SK-N-SH (cell line): ENCODE results near the gene GNG3. TPM values are rescaled to one million over a fixed set of nuclear protein-coding genes. Genes with fewer than 3 reads are reported as not detected.
A peak's percentile ranks its signal among the peaks of the same experiment; 100 is the strongest.

Experiments used
- CTCF ChIA-PET: fragments of 300-600, 350-600 bp; formaldehyde crosslinking; extraction: SDS; loops from one replicate; lab custom pipeline; 2021; lab: Yijun Ruan, JAX
- POLR2A ChIA-PET: fragments of 350-600 bp; sonication (Branson Sonifier 250); formaldehyde crosslinking; extraction: SDS; loops from one replicate; lab custom pipeline; 2020; ENCODE audit warnings: antibody characterized with exemption, inconsistent platforms; lab: Yijun Ruan, JAX
- DNase-seq: peaks from one replicate; pipeline ENCODE4 v3.0.0; 2012
- H2AFZ ChIP-seq: fragments of 200-600 bp; sonication (generic); 2 replicates; pipeline ENCODE4 v1.8.1; 2016; ENCODE audit warnings: antibody characterized with exemption, mild to moderate bottlenecking, low read depth
- H3F3A ChIP-seq: fragments of 200-600 bp; sonication (generic); replicated peaks from 2 replicates; pipeline ENCODE3; 2016; ENCODE audit warnings: antibody characterized with exemption, mild to moderate bottlenecking; ENCODE audit not compliant: insufficient read depth
- H3K27ac ChIP-seq, 2 experiments: fragments of 200-500 bp in 1 of 2; fragments of 200-600 bp in 1 of 2; sonication (Bioruptor generic) in 1 of 2; sonication (generic), shearing (Covaris generic) in 1 of 2; 2 replicates each; pipeline versions ENCODE4 v1.5.1 to v1.6.1; 2014 to 2016; ENCODE audit warnings: low read depth in 2 of 2, inconsistent platforms in 1 of 2, low read length in 1 of 2, mild to moderate bottlenecking in 1 of 2, mixed read lengths in 1 of 2
- H3K27me3 ChIP-seq: fragments of 200-600 bp; sonication (generic), shearing (Covaris generic); 2 replicates; pipeline ENCODE4 v1.6.1; 2016; ENCODE audit warnings: mixed run types; ENCODE audit not compliant: insufficient read depth
- H3K36me3 ChIP-seq, 2 experiments: fragments of 200-500 bp in 1 of 2; fragments of 200-600 bp in 1 of 2; sonication (Bioruptor generic) in 1 of 2; sonication (generic) in 1 of 2; replicated peaks in 1 of 2; 2 replicates each; pipeline versions ENCODE3 to v1.5.1; 2014 to 2016; ENCODE audit warnings: low read length in 1 of 2, mild to moderate bottlenecking in 1 of 2; ENCODE audit not compliant: insufficient read depth in 2 of 2, control insufficient read depth in 1 of 2
- H3K4me1 ChIP-seq, 2 experiments: fragments of 200-500 bp in 1 of 2; fragments of 200-600 bp in 1 of 2; sonication (Bioruptor generic) in 1 of 2; sonication (generic), shearing (Covaris generic) in 1 of 2; 2 replicates each; pipeline versions ENCODE4 v1.5.1 to v1.6.1; 2014 to 2016; ENCODE audit warnings: low read depth in 1 of 2, low read length in 1 of 2, mixed run types in 1 of 2; ENCODE audit not compliant: insufficient read depth in 2 of 2, control insufficient read depth in 1 of 2
- H3K4me2 ChIP-seq: fragments of 200-600 bp; sonication (generic), shearing (Covaris generic); 2 replicates; pipeline ENCODE4 v1.6.1; 2017; ENCODE audit warnings: mixed run types
- H3K4me3 ChIP-seq, 2 experiments: fragments of 200-500 bp in 1 of 2; fragments of 200-600 bp in 1 of 2; sonication (Bioruptor generic) in 1 of 2; sonication (generic), shearing (Covaris generic) in 1 of 2; 2 replicates each; pipeline versions ENCODE4 v1.5.1 to v1.8.1; 2014 to 2016; ENCODE audit warnings: low read depth in 2 of 2, inconsistent platforms in 1 of 2, low read length in 1 of 2, mild to moderate bottlenecking in 1 of 2, mixed read lengths in 1 of 2, moderate library complexity in 1 of 2
- H3K79me2 ChIP-seq: fragments of 200-600 bp; sonication (generic); 2 replicates; pipeline ENCODE4 v1.8.1; 2017; ENCODE audit warnings: mild to moderate bottlenecking; ENCODE audit not compliant: insufficient read depth
- H3K9ac ChIP-seq: fragments of 200-600 bp; sonication (generic); 2 replicates; pipeline ENCODE4 v1.6.1; 2017; ENCODE audit warnings: mixed run types
- H3K9me2 ChIP-seq: fragments of 200-600 bp; sonication (generic); 2 replicates; pipeline ENCODE4 v1.6.1; 2017; ENCODE audit warnings: mixed run types
- H3K9me3 ChIP-seq: fragments of 200-600 bp; sonication (generic); 2 replicates; pipeline ENCODE4 v1.6.1; 2017; ENCODE audit warnings: mixed run types, mild to moderate bottlenecking, moderate library complexity
- H4K20me1 ChIP-seq: fragments of 200-600 bp; sonication (generic); 2 replicates; pipeline ENCODE4 v1.6.1; 2017; ENCODE audit warnings: mild to moderate bottlenecking, mixed run types; ENCODE audit not compliant: insufficient read depth
- CHD2 ChIP-seq: fragments of 150-350 bp; IDR thresholded peaks from 2 replicates; pipeline ENCODE4 v1.6.1; 2018; ENCODE audit warnings: low read length; ENCODE audit not compliant: partially characterized antibody
- ELF1 ChIP-seq: IDR thresholded peaks from 2 replicates; pipeline ENCODE4 v1.4.0; 2012
- EP300 ChIP-seq, 2 experiments: IDR thresholded peaks; 2 replicates each; pipeline versions ENCODE4 v1.4.0 to v1.6.1; 2012; ENCODE audit warnings: borderline replicate concordance in 1 of 2, low read depth in 1 of 2, low read length in 1 of 2
- FOSL2 ChIP-seq: IDR thresholded peaks from 2 replicates; pipeline ENCODE4 v1.4.0; 2012; ENCODE audit warnings: low read depth, mild to moderate bottlenecking, moderate library complexity, borderline replicate concordance
- FOXM1 ChIP-seq: IDR thresholded peaks from 2 replicates; pipeline ENCODE4 v1.4.0; 2012; ENCODE audit warnings: low read depth, mild to moderate bottlenecking
- GABPA ChIP-seq: IDR thresholded peaks from 2 replicates; pipeline ENCODE4 v1.4.0; 2012; ENCODE audit warnings: low read depth, mild to moderate bottlenecking
- JUND ChIP-seq: IDR thresholded peaks from 2 replicates; pipeline ENCODE4 v1.4.0; 2012
- MAX ChIP-seq: IDR thresholded peaks from 2 replicates; pipeline ENCODE4 v1.4.0; 2012; ENCODE audit warnings: low read depth
- MEF2A ChIP-seq: IDR thresholded peaks from 2 replicates; pipeline ENCODE4 v1.4.0; 2012; ENCODE audit warnings: low read depth, borderline replicate concordance
- MXI1 ChIP-seq: IDR thresholded peaks from 2 replicates; pipeline ENCODE4 v1.6.1; 2012; ENCODE audit warnings: mild to moderate bottlenecking, low read depth, low read length, improper control_type of control experiment
- NFIC ChIP-seq: IDR thresholded peaks from 2 replicates; pipeline ENCODE4 v1.4.0; 2012; ENCODE audit warnings: borderline replicate concordance
- NRF1 ChIP-seq: IDR thresholded peaks from 2 replicates; pipeline ENCODE4 v1.6.1; 2012; ENCODE audit warnings: low read depth, mild to moderate bottlenecking, low read length
- POLR2AphosphoS5 ChIP-seq: IDR thresholded peaks from 2 replicates; pipeline ENCODE4 v1.6.1; 2012; ENCODE audit warnings: low read depth, low read length
- RAD21 ChIP-seq: IDR thresholded peaks from 2 replicates; pipeline ENCODE4 v1.6.1; 2012; ENCODE audit warnings: mild to moderate bottlenecking, low read length
- REST ChIP-seq: IDR thresholded peaks from 2 replicates; pipeline ENCODE4 v1.6.1; 2012; ENCODE audit warnings: mild to moderate bottlenecking, low read depth, low read length, moderate library complexity
- RFX5 ChIP-seq: IDR thresholded peaks from 2 replicates; pipeline ENCODE4 v1.6.1; 2012; ENCODE audit warnings: mild to moderate bottlenecking, improper control_type of control experiment, low read length
- SIN3A ChIP-seq: IDR thresholded peaks from 2 replicates; pipeline ENCODE4 v1.6.1; 2012; ENCODE audit warnings: low read depth, mild to moderate bottlenecking, low read length, moderate library complexity, borderline replicate concordance
- SMC3 ChIP-seq: IDR thresholded peaks from 2 replicates; pipeline ENCODE4 v1.6.1; 2012; ENCODE audit warnings: low read depth, low read length, improper control_type of control experiment
- TEAD4 ChIP-seq: IDR thresholded peaks from 2 replicates; pipeline ENCODE4 v1.4.0; 2012; ENCODE audit warnings: mild to moderate bottlenecking, borderline replicate concordance; ENCODE audit not compliant: insufficient read depth
- USF2 ChIP-seq: fragments of 150-350 bp; IDR thresholded peaks from 2 replicates; pipeline ENCODE4 v1.6.1; 2017; ENCODE audit warnings: antibody characterized with exemption, low read length, low read depth, borderline replicate concordance
- YY1 ChIP-seq: IDR thresholded peaks from 2 replicates; pipeline ENCODE4 v1.4.0; 2012; ENCODE audit warnings: low read depth, mild to moderate bottlenecking
- ZBTB33 ChIP-seq: IDR thresholded peaks from 2 replicates; pipeline ENCODE4 v1.4.0; 2012; ENCODE audit warnings: low read depth, borderline replicate concordance
- WGBS: methylation state at CpG from one replicate; pipeline ENCODE4 v1.1.6; 2017; ENCODE audit warnings: low lambda C conversion rate; 5-methylcytosine and 5-hydroxymethylcytosine counted together
- polyA plus RNA-seq, 3 experiments: library from polyadenylated mRNA; depleted of rRNA; stranded (reverse); fragments of >200 nt; gene quantifications; 2 replicates each; pipeline ENCODE4 v1.2.3, GENCODE V29; 2012
- TF ChIP-seq, protein P1 (sequence below): fragments of 150-350 bp; IDR thresholded peaks from 2 replicates; pipeline ENCODE4 v1.6.1; 2016; ENCODE audit warnings: mild to moderate bottlenecking, low read depth, low read length
- TF ChIP-seq, protein P2 (sequence below): IDR thresholded peaks from 2 replicates; pipeline ENCODE4; 2012

GNG3 gene
- polyA plus RNA-seq, 1 of the 3 experiments (the other 2 are of a cell fraction), result 0.16 TPM

DNA sequence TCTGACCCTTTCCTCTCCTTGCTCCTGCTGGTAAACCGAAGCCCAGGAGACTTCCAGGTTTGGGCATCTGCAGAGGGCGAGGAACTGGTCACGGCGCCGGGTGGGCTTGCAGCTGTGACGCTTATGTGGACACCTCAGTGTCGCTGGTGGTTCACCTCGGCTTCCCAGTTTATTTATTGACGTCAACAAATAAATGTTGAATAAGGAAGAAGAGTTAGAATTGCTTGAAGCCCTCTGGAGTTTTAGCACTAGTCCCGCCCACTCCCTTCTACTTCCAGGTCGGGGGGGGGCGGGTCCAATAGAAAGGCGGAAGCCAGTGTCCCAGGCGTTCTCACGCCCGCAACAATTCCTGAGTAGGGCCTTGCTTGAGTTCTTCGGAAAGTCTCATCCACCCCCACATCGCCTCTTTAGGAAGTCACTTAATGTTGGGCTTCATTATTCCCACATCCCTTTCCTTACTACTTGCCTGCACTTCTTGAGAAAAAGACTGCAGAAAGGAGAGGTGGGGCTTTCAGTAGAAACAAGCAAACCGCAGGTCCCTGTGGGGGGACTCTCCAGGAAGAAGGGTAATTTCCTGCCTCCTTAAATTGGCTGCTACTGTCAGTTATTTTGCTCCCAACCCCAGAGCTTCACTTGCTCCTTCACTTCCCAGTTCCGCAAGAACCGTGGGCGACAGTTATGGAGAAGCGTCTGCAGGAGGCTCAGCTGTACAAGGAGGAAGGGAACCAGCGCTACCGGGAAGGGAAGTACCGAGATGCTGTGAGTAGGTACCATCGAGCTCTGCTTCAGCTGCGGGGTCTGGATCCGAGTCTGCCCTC, 20.9 kb downstream of the GNG3 start, which contains the start of gene TTC9C:
TSS of gene TTC9C (plus strand) at position 316 of the 818 bp plus-strand sequence. CDS start at position 679, 363 bp downstream.
- Histone ChIP-seq H3K27ac (peak within 1 kb of the TSS; percentile 99), H2AFZ (peak within 1 kb of the TSS; percentile 99), H3K79me2 (peaks cover 84% of the 10 kb centered on the region), H3K4me1 (peaks cover 12 to 21% of the 10 kb centered on the region in 2 experiments; a peak in 3 of 4 replicates), H3K9me2 (no peaks in the 10 kb centered on the region), H3K4me2 (peak within 1 kb of the TSS; percentile 93), H3K9ac (peak within 1 kb of the TSS; percentile 88), H4K20me1 (peaks cover 33% of the 10 kb centered on the region), H3K36me3 (peaks cover 22 to 27% of the 10 kb centered on the region in 2 experiments), H3K9me3 (no peaks in the 10 kb centered on the region), H3K27me3 (no peaks in the 10 kb centered on the region), H3K4me3 (peak within 1 kb of the TSS; percentile 89 to 92), H3F3A (peaks cover 36% of the 10 kb centered on the region)
- ChIA-PET CTCF (interaction anchor here (0.8 to 2.1 kb wide), 7 partner anchors 13 to 186 kb away, joined by 3 to 5 read pairs (median 4); partner anchors contain the start of gene POLR2G), POLR2A (interaction anchor here (0.6 to 4.1 kb wide), 10 partner anchors 19 to 140 kb away, joined by 3 to 33 read pairs (median 11); partner anchors contain the start of genes C11orf98, CSKMT, LBHD1 and TAF6L)
- peak; percentile 79 for DNase-seq
- WGBS, result under 1% methylated on average over 28 of the region's 29 CpGs
- TF ChIP-seq MAX, result peak; percentile 75
- TF ChIP-seq NRF1, result no peak
- no peak; the same call in none of the 2 replicates for TF ChIP-seq SIN3A
- no peak for TF ChIP-seq FOSL2
- TF ChIP-seq, protein P1, sequence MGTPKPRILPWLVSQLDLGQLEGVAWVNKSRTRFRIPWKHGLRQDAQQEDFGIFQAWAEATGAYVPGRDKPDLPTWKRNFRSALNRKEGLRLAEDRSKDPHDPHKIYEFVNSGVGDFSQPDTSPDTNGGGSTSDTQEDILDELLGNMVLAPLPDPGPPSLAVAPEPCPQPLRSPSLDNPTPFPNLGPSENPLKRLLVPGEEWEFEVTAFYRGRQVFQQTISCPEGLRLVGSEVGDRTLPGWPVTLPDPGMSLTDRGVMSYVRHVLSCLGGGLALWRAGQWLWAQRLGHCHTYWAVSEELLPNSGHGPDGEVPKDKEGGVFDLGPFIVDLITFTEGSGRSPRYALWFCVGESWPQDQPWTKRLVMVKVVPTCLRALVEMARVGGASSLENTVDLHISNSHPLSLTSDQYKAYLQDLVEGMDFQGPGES, result no peak
- no peak; the same call in 1 of the 2 replicates for TF ChIP-seq USF2
- TF ChIP-seq RAD21, result no peak
- peak; percentile 91 for TF ChIP-seq ELF1
- no peak for TF ChIP-seq NFIC
- TF ChIP-seq SMC3, result no peak
- no peak for TF ChIP-seq RFX5
- peak; percentile 92 for TF ChIP-seq GABPA
- TF ChIP-seq TEAD4, result no peak
- TF ChIP-seq MXI1, result peak; percentile 94
- TF ChIP-seq JUND, result no peak
- TF ChIP-seq POLR2AphosphoS5, result peak; percentile 95
- TF ChIP-seq, protein P2, sequence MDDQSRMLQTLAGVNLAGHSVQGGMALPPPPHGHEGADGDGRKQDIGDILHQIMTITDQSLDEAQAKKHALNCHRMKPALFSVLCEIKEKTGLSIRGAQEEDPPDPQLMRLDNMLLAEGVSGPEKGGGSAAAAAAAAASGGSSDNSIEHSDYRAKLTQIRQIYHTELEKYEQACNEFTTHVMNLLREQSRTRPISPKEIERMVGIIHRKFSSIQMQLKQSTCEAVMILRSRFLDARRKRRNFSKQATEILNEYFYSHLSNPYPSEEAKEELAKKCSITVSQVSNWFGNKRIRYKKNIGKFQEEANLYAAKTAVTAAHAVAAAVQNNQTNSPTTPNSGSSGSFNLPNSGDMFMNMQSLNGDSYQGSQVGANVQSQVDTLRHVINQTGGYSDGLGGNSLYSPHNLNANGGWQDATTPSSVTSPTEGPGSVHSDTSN, result no peak
- TF ChIP-seq REST, result 0 out of 2 replicates have a peak, but pooled peaks have one; percentile 6
- 0 out of 2 replicates have a peak, but pooled peaks have one; percentile 3 for TF ChIP-seq FOXM1
- TF ChIP-seq ZBTB33, result no peak
- TF ChIP-seq CHD2, result no peak
- no peak for TF ChIP-seq EP300 (IDR thresholded peaks at IDR 0.05; ENCODE audit: borderline replicate concordance in 1 of 2, low read depth in 1 of 2, low read length in 1 of 2)
- no peak for TF ChIP-seq YY1
- TF ChIP-seq MEF2A, result no peak
